NCI-H446 treated with DMSO at 0.1 percent for 48 hours (cell line): ENCODE measurements around the gene ABCC8.
"Not testable (repeated sequence)": the region's sequence is repeated elsewhere in the genome, so short reads cannot be mapped to it uniquely, and the experiment has no call there.

Experiments
- DNase-seq: peaks from one replicate; lab custom pipeline; 2025; lab: John Stamatoyannopoulos, UW

Gene ABCC8

DNA sequence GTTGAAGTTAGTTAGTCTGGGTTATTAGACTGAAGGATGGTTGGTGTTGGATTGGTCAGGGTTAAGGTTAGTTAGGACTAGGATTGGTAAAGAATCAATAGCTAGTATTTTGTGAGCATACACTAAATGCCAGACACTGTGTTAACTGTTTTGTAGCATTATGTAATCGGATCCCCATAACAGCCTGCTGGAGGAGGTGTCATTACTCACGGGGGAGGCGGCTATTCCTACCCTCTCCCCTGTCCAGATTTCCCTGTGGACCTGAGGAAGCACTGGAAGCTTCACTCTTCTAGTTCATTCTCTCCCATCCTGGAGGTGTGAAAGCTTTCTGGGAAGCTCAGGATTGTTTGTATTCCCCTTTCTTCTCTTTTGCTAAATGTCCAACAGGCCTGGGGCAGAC, 47.7 kb downstream of the ABCC8 start:
- no peak for DNase-seq

DNA sequence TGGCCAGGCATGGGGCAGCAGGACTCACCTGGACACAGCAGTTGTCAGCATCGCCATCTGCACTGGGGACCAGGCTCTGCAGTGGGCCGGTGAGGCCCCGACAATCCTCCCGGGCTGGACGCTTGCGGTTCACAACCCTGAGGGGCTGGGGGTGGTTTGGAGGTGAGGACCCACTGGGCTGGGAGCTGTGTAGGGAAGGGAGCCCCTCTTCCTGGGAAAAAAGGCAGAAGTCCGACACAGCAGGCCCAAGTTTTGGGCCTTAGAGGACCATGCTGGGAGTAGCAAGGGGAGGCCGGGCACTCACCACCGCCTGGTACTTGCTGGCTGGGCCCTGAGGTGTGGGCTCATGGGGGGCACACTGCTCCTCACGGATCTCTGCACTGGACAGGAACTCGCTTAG, 48.4 kb downstream of the ABCC8 start:
- DNase-seq = no peak

DNA sequence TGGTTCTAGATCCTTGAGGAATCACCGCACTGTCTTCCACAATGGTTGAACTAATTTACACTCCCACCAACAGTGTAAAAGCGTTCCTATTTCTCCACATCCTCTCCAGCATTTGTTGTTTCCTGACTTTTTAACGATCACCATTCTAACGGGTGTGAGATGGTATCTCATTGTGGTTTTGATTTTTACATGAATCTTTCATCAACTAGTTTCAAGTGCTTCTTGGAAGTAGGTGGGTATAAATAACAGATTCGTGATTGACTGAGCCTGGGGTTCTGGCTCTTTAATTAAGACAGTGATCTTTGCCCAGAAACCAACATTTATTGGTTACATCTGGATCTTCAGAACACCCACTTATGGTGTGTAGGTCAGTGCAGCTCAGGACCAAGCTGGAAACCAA, 50.4 kb downstream of the ABCC8 start:
- not testable (repeated sequence) for DNase-seq

DNA sequence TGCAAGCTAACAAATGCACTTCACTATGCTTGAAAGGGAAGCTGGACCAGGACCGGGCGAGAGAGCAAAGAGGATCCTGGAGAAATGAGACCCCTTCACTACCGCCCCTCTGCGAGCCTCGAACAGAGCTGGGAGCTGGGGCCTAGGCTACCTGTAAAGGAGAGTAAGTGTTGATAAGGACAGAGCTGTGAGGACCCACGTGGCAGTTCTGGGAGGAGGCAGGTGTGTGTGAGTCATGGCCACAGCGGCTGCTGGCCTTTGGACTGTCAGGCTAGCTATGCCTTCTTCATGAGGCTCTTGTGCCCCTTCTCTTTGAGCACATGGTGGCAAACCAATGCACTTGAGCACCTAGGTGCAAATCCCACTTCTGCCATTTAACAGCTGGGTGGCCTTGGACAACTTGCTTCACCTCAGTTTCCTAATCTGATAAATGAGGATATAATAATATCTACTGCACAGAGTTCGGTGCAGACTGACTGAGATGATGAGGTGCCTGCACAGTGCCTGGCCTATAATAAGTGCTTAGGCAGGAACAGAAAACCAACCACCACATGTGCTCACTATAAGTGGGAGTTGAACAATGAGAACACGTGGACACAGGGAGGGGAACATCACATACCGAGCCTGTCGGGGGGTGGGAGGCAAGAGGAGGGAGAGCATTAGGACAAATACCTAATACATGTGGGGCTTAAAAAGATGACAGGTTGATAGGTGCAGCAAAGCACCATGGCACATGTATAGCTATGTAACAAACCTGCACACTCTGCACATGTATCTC, 52.9 kb downstream of the ABCC8 start:
- DNase-seq = no peak

- no peak for DNase-seq
Observed at GRCh38 chr11:17421781-17422180, 54.9 kb downstream of the ABCC8 start.

DNA sequence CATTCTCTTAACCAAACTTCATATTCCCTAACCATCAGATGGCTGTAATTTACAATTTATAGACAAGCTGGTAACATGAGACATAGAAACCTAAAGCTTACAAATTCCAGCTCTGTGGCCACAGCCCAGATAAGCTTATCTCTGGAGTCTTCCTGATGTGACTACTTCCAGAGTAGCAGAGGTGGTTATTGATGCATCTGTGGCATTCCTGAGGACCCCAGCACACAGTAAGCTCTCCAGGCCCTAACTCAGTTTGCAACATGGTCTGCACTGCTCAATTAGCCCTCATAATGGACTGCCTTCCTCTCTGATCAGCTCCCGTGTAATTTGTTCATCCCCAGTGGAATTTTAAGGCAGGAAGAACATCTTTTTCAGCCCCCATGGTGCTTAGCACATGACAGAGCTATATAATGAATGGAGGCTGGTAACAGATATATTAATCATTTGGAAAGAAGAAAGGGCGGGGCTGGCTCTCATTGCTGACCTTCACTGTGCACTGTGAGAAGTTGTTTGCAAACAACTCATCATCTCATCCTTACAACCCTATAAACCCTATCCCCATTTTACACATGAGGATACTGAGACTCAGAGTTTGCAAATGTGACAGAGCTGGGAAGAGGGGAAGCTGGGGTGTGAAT, 58.1 kb downstream of the ABCC8 start:
- no peak for DNase-seq

DNA sequence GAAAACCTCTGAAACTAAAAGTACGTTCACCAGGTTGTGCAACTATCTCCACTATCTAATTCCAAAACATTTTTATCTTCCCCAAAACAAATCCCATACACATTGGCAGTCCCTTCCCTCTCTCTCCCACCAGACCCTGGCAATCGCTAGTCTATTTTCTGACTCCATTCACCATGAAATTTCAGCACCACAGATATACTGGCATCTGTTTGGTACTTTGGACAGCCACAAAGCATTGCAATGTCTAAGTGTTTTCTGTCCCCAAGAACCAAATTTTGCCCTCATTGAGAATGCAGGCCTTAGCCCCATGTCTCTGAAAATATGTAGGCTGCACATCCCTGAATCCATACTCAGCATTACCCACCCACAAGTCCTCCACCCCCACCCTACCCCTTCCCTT, 60.2 kb downstream of the ABCC8 start:
- DNase-seq = no peak

DNA sequence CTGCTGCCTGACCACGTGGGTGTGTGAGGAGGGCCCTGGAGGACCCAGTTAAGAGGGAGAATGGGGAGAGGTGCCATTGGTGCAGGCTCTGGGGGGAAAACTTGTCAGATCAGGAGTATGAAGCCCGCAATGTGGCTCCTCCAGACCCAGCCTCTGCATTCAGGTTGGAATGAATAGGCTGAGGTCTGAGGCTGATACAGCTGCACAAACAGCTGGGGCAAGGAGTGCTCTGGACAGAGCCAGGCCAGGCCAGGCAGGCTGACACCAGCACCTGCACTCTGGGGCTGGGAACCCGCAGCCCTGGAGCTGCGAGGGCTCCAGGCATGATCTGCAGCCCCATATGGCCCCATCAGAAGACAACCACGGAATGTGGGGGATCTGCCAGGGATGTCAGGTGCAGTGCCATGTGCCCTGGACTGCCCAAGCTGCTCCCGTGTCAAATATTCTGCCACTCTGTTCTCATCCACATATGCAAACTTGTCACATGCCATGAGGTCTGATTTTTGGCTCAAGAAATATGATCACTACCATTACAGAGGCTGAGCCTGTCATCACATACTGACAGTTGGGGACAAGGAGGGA, 61.0 kb downstream of the ABCC8 start:
- no peak for DNase-seq

- DNase-seq = no peak
Observed at GRCh38 chr11:17414992-17415391, 61.7 kb downstream of the ABCC8 start.

GRCh38 chr11:17414317-17414737, 62.3 kb downstream of the ABCC8 start:
- no peak for DNase-seq

DNA sequence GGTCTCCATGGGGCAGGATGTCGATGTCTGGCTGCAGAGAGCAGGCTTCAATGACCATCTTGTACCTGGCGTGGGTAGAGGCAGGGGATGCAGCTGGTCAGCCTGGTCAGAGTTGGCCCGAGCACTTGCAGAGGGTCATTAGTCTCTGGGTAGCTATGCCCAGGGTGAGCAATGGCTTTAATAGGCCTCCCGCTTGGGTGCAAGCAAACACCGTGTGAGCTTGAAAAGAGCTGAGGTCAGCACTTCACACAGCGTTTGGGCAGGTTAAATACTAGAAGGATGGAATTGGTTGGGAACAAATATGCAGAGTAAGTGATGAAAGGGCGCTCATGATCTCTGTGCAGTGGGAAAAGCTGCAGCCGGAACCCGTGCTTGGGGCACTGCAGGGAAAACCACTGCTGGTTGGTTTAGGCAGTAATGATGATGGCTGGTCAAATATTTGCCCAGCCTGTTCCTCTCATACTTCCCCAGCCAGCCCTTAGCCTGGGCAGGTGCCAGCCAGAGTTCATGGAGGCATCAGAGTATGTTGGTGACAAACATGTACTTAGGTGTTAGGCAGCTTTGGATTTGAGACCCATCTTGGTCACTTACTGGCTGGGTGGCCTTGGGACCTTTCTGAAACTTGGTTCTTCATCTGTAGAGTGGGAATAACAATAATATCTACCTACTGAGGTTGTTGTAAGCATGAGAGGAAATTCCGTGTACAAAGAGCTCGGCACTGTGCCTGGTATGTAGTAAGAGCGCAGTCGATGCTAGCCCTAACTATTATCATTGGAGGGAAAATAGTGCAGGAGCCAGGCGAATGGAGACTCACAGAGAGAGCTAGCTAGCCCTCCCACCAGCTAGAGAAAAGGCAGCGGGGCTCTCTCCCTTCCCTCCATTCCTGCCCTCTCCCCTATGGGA, 63.0 kb downstream of the ABCC8 start:
- no peak for DNase-seq

DNA sequence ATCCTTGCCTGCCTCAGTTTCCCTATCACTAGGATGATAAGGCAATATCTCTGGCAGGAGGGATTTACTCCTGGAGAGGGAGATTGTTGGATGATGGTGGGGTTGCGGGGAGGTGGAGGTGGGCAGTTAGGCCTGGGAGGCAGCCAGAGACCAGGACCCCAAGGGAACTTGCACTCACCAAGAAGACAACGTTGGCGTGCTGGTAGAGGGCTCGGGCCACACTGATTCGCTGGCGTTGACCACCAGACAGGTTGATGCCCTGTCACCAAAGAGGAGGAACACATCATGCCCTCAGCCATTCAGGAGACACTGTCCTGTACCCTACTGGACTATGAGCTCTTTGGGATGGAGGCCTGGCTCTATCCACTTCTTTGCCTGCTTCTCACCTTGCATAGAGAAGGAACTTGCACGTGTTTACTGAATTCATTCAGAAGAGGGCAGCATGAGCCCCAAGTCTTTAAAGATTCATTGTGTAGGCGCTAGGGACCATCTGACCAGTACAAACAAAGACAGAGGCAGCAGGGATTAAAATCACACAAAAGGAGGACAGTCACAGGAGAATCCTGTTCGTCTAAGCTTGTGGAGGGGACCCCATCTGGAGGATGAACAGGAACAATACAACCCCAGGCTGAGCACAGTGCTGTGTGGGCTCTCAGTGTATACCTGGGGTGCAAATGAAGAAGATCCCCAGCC, 64.0 kb downstream of the ABCC8 start:
- DNase-seq = no peak

DNA sequence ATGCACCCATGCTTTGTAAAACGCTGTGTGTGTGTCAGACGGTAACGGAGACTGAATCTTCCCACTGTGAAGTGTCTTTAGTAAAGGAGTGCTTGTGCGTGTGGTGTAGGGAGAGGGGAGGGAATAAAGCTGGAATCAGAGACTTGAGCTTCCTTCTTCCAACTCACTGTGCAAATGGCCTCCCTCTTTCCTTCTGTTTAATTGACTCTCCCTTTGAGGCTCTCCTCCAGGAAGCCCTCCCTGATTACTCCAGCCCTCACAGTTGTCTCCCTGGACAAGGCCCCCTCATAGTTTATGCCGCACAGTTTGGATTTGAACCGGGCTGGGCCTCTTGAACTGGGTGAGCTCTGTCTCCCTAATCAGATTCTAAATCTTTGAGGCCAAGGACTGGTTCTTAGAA, 65.2 kb downstream of the ABCC8 start:
- DNase-seq = no peak

DNA sequence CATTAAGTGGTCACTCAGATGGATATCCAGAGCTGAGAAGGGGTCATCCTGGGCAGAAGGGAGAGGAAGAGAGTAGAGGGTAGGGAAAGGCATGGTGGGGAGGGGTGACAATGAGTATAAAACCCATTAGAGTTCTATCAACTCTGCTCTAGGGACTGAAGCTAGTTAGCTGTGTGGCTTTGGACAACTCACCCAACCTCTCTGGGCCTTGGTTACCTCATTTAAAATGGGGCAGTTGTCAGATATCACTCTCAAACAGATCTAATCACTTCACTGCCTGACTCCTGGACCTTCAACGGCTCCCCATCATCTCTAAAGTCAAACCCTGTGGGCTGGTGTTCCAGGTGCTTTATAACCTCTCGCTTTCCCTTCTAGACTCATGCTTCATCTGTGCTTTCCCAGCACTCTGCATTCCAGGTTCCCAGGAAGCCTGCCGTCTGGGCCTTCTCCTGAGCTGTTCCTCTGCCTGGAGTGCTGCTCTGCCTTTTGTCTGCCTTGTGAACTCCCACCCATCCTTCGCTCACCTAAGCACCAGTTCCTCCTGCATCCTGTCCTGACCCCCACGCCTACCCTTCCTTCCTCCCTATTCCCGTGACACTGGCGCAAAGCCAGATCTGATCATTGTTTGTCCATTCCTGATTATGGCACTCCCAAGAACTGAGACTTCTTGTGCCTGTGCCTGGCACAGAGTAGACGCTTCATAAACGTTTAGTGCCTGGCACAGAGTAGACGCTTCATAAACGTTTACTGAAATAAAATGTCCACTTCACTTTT, 65.9 kb downstream of the ABCC8 start:
- no peak for DNase-seq

DNA sequence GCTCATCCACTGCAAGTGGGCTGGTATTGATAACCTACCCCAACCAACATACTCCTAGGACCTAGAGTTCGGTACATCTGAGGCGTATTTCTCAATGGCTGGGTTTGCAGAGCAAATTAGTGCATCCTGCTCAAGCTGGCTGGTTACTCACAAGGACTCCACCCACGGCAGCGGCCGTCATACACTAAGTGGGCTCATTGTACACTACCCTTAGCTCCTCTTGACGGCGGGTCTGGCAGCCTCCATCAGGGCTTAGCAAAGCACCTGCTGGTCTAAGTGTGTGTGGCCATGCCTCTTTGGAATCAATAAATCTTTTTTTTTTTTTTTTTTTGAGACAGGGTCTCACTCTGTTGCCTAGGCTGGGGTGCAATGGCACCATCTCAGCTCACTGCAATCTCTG, 68.0 kb downstream of the ABCC8 start:
- DNase-seq = no peak

DNA sequence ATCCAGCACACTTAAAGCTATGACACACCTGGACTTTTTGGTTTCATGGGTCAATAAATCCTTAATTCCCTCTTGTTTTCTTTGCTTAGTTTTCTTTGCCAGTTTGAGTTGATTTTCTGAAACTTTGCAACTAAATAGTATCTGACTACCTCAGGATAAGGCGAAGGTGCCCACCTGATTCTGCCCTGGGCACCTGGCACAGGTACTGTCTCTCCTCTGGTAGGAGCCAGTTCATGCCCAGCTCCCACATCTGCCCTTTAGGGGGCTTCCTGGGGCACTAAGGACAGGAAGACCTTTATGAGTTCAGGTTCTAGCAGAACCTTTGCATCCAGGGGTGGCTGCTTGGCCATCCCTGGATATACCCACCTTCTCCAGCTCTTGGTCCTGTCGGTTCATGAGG, 68.6 kb downstream of the ABCC8 start:
- DNase-seq = no peak

- no peak for DNase-seq
Observed at GRCh38 chr11:17407575-17407974, 69.1 kb downstream of the ABCC8 start.

GRCh38 chr11:17406818-17407149, 69.9 kb downstream of the ABCC8 start:
- no peak for DNase-seq

DNA sequence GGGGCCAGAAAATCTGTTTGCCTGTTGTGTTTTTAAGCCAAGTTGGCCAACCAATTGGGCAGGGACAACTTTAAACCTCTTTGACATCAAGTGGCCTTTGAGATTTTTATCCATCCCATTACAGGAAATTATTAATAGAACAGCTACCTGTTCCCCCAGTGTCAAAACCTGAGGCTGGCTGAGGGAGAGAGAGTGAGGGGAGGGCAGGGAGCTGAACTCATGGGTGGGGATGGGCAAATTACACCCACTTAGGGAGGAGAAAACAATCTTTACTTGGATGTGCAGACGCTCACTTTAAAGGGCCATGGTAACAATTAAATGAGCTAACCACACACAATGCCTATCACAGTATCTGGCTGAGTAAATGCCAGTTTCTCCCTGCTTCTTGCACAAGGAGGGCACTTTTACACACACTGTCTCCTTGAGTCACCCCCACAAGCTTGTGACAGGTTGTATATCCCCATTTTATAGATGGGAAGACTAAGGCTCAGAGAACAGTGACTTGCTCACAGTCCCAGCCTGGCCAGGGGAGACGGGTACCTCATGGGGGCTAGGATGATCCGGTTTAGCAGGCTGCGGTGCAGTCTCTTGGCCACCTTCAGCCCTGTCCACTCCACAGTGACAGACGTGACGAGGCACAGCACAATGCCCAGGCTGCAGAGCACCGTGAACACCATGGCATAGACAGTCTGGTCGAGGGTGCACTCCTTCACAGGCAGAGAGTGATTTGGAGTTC, 70.4 kb downstream of the ABCC8 start:
- no peak for DNase-seq

DNA sequence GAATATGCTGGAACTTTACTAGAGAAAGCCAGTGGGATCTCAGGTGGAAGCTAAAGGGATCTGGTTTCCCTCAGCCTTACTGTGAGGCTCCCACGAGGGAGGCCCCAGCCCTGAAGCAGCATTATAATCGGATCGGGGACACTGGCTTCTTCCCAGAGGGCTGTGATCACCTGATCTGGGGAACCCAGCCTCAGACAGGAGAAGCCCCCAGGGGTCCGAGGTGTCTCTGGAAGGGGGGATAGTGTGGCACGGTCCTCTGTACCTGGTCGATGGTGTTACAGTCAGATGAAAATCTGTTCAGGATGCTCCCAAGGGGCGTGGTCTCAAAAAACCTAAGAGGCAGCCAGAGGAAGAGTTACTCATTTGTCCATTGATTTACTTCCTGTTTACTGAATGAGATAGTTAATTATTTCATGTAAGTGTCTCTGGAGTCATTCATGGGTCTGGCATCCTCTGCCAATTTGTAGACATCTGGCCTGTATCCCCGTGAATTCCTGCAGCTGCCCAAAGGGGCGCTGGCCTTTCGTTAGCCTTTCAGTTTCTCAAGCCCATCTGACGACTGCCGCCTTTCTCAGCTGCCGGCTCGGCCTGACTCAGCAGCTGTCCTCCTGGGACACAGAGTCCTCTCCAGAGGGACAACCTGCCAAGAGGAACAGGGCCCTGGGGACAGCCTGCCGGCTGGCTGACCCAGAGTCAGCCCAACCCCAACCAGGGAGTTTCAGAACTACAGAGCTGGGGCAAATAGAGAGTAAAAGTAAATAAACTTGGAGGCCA, 71.2 kb downstream of the ABCC8 start:
- no peak for DNase-seq
